ENCODE results near the gene TNNT2. TPM values are rescaled to one million over a fixed set of nuclear protein-coding genes. Genes with fewer than 3 reads are reported as not detected.

The TNNT2 gene
- total RNA-seq, 1 donor from 2014 or later = not detected

DNA sequence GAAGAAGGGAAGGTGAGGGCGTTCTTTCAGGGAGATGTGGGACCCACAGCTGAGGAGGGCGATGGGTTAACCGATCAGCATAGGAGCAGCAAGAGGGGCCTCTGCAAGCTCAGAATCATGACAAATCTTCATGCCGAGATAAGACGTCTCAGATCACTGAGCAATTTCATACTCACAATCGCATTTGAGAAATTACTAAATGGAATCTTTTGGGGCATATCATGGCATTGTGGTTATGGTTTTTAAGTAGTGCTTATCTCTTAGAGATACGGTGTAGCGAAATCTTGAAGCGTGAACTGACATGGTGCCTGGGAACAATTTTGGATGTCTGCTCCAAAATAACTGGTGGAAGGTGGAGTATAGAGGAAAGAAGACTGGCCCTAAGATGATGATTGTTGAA is 6.2 kb downstream of the TNNT2 start:
- Histone ChIP-seq H3K27me3 (no peaks in the 10 kb centered on the region), H3K4me3 (no peak overlapping the region), H3K27ac (no peak overlapping the region), H3K36me3 (no peaks in the 10 kb centered on the region), H3K4me1 (no peaks in the 10 kb centered on the region), H3K9me3 (no peaks in the 10 kb centered on the region)
- intact Hi-C loops (cut with DNase I) = no loop called here
- DNase-seq (ENCODE audit: low spot score in 2 of 2) = no peak
- TF ChIP-seq, protein P1, sequence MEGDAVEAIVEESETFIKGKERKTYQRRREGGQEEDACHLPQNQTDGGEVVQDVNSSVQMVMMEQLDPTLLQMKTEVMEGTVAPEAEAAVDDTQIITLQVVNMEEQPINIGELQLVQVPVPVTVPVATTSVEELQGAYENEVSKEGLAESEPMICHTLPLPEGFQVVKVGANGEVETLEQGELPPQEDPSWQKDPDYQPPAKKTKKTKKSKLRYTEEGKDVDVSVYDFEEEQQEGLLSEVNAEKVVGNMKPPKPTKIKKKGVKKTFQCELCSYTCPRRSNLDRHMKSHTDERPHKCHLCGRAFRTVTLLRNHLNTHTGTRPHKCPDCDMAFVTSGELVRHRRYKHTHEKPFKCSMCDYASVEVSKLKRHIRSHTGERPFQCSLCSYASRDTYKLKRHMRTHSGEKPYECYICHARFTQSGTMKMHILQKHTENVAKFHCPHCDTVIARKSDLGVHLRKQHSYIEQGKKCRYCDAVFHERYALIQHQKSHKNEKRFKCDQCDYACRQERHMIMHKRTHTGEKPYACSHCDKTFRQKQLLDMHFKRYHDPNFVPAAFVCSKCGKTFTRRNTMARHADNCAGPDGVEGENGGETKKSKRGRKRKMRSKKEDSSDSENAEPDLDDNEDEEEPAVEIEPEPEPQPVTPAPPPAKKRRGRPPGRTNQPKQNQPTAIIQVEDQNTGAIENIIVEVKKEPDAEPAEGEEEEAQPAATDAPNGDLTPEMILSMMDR (IDR thresholded peaks at IDR 0.05) = no peak

DNA sequence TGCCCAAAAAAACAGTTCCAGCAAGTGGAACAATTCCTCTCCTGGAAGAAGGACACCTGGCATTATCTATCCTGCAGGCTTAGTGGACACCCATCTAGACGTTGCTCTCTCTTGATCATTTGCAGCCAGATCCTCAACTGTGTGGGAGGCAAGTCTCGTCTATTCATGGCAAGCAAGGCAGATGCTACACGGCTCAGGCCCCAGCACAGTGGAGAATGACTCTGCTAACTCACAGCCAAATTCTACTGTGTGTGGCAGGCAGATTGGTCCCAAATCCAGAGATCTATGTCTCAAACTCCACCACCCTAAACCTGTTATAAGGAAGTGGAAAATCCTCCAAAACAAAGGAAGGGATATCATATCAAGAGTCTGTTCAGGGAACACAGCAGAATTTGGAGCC is 7.0 kb downstream of the TNNT2 start:
- Histone ChIP-seq H3K9me3 (no peaks in the 10 kb centered on the region), H3K27me3 (no peaks in the 10 kb centered on the region), H3K27ac (no peak overlapping the region), H3K4me3 (no peak overlapping the region), H3K4me1 (no peaks in the 10 kb centered on the region), H3K36me3 (no peaks in the 10 kb centered on the region)
- TF ChIP-seq, protein P1 (IDR thresholded peaks at IDR 0.05) = no peak
- DNase-seq (ENCODE audit: low spot score in 2 of 2) = no peak
- intact Hi-C loops (cut with DNase I) = no loop called here

DNA sequence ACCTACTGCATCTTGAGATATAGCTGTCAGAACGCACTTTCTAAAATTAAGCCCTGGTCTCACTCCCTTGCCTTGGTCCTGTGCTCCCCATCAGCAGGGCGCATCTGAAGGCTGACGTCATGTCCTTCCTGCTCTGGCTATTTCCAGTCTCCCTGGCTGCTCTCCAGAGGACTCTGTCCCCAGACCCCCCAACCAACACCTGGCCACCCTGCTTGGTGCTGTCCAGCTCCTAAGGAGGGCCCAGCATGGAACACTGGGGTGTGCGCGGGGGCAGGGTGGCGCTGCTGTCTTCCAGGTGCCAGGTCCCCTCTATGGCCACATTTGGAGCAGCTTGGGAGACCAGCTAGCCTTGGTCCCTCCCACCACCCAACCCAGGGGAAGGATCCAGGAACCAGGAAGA is 8.3 kb downstream of the TNNT2 start:
- Histone ChIP-seq H3K27ac (no peak overlapping the region), H3K4me3 (no peak overlapping the region), H3K36me3 (no peaks in the 10 kb centered on the region), H3K4me1 (no peaks in the 10 kb centered on the region), H3K27me3 (no peaks in the 10 kb centered on the region), H3K9me3 (no peaks in the 10 kb centered on the region)
- TF ChIP-seq, protein P1 (IDR thresholded peaks at IDR 0.05) = no peak
- DNase-seq (ENCODE audit: low spot score in 2 of 2) = no peak
- intact Hi-C loops (cut with DNase I) = no loop called here

DNA sequence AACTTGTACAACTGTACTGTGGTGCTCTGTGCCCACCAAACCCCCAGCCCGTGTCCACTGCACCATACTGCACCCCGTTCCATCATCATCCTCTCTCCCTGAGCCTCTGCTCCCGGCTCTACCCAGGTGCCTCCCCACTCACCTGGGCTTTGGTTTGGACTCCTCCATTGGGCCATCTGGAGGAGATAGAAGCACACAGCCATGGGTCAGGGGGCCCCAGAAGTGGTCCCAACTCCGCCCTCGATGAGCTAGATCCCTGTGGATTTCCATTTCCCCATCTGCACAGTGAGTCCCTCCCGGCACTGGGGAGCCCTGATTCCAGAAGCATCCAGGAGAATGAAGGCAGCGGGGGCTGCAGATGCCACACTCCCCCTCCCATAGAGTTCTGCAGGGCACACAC is 10.8 kb downstream of the TNNT2 start:
- Histone ChIP-seq H3K27ac (no peak overlapping the region), H3K9me3 (no peaks in the 10 kb centered on the region), H3K27me3 (no peaks in the 10 kb centered on the region), H3K4me3 (no peak overlapping the region), H3K36me3 (no peaks in the 10 kb centered on the region), H3K4me1 (no peaks in the 10 kb centered on the region)
- intact Hi-C loops (cut with DNase I) = no loop called here
- TF ChIP-seq, protein P1 (IDR thresholded peaks at IDR 0.05) = no peak
- DNase-seq (ENCODE audit: low spot score in 2 of 2) = no peak

DNA sequence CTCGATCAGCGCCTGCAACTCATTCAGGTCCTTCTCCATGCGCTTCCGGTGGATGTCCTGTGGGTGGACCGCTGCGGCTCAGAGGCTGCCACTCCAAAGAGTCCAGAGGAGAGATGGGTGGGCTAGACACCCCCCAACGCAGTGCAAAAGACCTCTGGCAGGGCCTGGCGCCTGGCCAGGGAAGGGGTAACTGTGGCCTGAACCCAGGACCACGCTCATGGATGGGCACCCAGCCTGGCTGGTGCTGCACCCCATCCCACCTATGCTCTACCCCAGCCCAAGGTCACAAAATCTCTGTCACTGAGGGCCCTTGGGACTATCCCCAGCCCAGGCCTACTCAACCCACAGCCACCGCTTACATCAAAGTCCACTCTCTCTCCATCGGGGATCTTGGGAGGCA is 12.2 kb downstream of the TNNT2 start:
- TF ChIP-seq, protein P1 (IDR thresholded peaks at IDR 0.05) = no peak
- no peak for DNase-seq (ENCODE audit: low spot score in 2 of 2)
- Histone ChIP-seq H3K9me3 (no peaks in the 10 kb centered on the region), H3K27me3 (no peaks in the 10 kb centered on the region), H3K4me3 (no peak overlapping the region), H3K36me3 (no peaks in the 10 kb centered on the region), H3K27ac (no peak overlapping the region), H3K4me1 (no peaks in the 10 kb centered on the region)
- intact Hi-C loops (cut with DNase I) = no loop called here

DNA sequence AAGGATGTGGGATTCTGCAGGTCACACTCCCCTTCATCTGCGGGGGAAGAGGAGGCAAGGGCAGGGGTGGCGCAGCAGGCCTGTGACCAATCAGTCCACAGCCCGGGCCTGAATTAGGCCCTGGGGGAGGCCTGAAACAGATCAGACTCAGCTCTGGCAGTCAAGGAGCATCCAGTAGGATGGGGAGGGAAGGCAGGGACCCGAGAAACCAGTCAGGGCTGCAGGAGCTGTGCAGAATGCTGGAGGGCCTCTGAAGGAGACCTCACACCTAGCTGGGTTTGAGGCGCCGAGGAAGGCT is 12.7 kb downstream of the TNNT2 start:
- Histone ChIP-seq H3K4me3 (no peak overlapping the region), H3K9me3 (no peaks in the 10 kb centered on the region), H3K27me3 (no peaks in the 10 kb centered on the region), H3K4me1 (no peaks in the 10 kb centered on the region), H3K36me3 (no peaks in the 10 kb centered on the region), H3K27ac (no peak overlapping the region)
- DNase-seq (ENCODE audit: low spot score in 2 of 2) = no peak
- TF ChIP-seq, protein P1 (IDR thresholded peaks at IDR 0.05) = no peak
- intact Hi-C loops (cut with DNase I) = no loop called here

Measured in ascending aorta (tissue), 2 donors.